OCI-LY3 (cell line): Measurements from ENCODE around the gene EML3.

Experiments
- EZH2phosphoT487 ChIP-seq: fragments of 200-600 bp; shearing (Covaris generic); IDR thresholded peaks from 2 replicates; pipeline ENCODE4 v1.6.1; 2018; ENCODE audit warnings: antibody characterized with exemption, mixed run types, low read depth
- TF ChIP-seq, protein P1 (sequence below): fragments of 200-600, 300-600 bp; sonication (generic); IDR thresholded peaks from 2 replicates; pipeline ENCODE4 v1.5.1; 2014; ENCODE audit warnings: antibody characterized with exemption, low read length, low read depth

DNA sequence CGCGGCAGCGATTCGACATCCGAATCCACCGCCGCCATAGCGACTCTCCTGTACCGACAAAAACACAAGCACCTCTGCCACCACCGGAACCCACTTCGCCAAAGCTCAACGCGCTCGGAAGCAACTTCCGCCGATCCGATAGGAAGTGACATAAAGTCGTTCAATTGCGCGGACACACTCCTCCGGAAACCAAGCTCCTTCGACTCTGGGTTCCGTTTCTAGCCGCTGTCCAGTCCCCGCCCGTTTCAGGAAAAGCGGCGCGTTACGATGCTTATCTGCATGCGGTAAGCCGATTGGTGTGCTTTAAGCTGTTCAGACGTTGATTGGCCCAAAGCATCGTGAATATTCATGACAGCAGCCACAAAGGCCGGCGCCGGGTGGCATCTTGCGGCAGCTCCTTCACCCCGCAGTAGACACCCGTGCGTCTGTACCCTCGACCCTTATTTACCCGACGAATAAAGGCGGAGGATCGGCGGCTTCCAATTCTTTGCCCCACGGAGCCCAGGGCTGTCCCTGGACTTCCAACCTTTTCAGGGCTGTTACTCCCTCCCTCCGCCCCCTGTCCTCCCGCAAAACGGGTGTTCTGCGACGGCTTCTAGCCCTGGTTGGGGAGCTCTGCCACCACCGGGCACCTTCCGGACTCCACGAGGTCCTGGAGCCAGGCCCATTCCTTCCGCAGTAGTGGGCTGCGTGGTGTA lies 21.0 kb downstream of the EML3 start, which contains the start of gene TUT1:
- TF ChIP-seq, protein P1, sequence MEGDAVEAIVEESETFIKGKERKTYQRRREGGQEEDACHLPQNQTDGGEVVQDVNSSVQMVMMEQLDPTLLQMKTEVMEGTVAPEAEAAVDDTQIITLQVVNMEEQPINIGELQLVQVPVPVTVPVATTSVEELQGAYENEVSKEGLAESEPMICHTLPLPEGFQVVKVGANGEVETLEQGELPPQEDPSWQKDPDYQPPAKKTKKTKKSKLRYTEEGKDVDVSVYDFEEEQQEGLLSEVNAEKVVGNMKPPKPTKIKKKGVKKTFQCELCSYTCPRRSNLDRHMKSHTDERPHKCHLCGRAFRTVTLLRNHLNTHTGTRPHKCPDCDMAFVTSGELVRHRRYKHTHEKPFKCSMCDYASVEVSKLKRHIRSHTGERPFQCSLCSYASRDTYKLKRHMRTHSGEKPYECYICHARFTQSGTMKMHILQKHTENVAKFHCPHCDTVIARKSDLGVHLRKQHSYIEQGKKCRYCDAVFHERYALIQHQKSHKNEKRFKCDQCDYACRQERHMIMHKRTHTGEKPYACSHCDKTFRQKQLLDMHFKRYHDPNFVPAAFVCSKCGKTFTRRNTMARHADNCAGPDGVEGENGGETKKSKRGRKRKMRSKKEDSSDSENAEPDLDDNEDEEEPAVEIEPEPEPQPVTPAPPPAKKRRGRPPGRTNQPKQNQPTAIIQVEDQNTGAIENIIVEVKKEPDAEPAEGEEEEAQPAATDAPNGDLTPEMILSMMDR, result no peak; the same call in 1 of the 2 replicates
- no peak for TF ChIP-seq EZH2phosphoT487
